K562 (cell line): Measurements from ENCODE around the gene CXorf65. TPM values are rescaled to one million over a fixed set of nuclear protein-coding genes. Genes with fewer than 3 reads are reported as not detected.

Experiments used
- ATAC-seq: fragments of 200-7000 bp; cut with Tn5 transposase; 3 replicates; pipeline ENCODE4 v1.9.1; 2020; ENCODE audit warnings: moderate library complexity
- BruUV-seq: library from RNA; stranded (reverse); fragments of 400-500 nt; replicated peaks from 2 replicates; lab custom pipeline; 2021; lab: Mats Ljungman, UMichigan
- CTCF ChIA-PET: fragments of 300-600 bp; formaldehyde crosslinking; extraction: SDS; loops from one replicate; lab custom pipeline; 2021; ENCODE audit warnings: low intra/inter-chr PET ratio; lab: Yijun Ruan, JAX
- POLR2A ChIA-PET: fragments of 300-600, 350-650 bp; sonication (Branson Sonifier 250); formaldehyde crosslinking; extraction: SDS; loops from one replicate; lab custom pipeline; 2021; ENCODE audit warnings: antibody characterized with exemption, inconsistent platforms; lab: Yijun Ruan, JAX
- DNase-seq, 4 experiments: peaks; one replicate each; pipeline versions ENCODE4 v3.0.0 to v3.0.0-alpha.2; 2011 to 2018; ENCODE audit warnings: low spot score in 3 of 4, mixed read lengths in 3 of 4; ENCODE audit errors: extremely low read depth in 1 of 4
- FAIRE-seq: peaks from 2 replicates; lab custom pipeline; 2011; peaks lifted over from hg19 to GRCh38; lab: Jason Lieb, UNC
- H2AFZ ChIP-seq: 2 replicates; pipeline ENCODE4 v1.6.0; 2011; ENCODE audit warnings: low read depth, low read length, control low read depth, inconsistent platforms
- H3K27ac ChIP-seq: fragments of 200-600 bp; 3 replicates; pipeline ENCODE4 v1.8.0; 2011; ENCODE audit warnings: low read depth, mild to moderate bottlenecking, control low read depth, inconsistent platforms, low read length, moderate library complexity, mixed read lengths; ENCODE audit errors: extremely low read depth
- H3K27me3 ChIP-seq, 2 experiments: fragments of 300-600 bp in 1 of 2; 2 replicates in 1 of 2; 3 replicates in 1 of 2; pipeline versions ENCODE4 v1.6.0 to v1.8.0; 2011; ENCODE audit warnings: inconsistent platforms in 2 of 2, low read length in 2 of 2, mild to moderate bottlenecking in 1 of 2, mixed read lengths in 1 of 2, moderate library complexity in 1 of 2; ENCODE audit not compliant: control insufficient read depth in 2 of 2, insufficient read depth in 2 of 2
- H3K36me3 ChIP-seq: fragments of 300-600 bp; 3 replicates; pipeline ENCODE4 v1.8.0; 2011; ENCODE audit warnings: mild to moderate bottlenecking, low read length, inconsistent platforms; ENCODE audit not compliant: control insufficient read depth, insufficient read depth
- H3K4me1 ChIP-seq, 2 experiments: fragments of 200-600 bp in 1 of 2; replicated peaks in 1 of 2; 2 replicates in 1 of 2; 3 replicates in 1 of 2; pipeline versions ENCODE4 v1.5.1 to v1.8.0; 2011; ENCODE audit warnings: inconsistent platforms in 2 of 2, low read length in 2 of 2, mild to moderate bottlenecking in 1 of 2, mixed read lengths in 1 of 2, moderate library complexity in 1 of 2; ENCODE audit not compliant: control insufficient read depth in 2 of 2, insufficient read depth in 2 of 2
- H3K4me2 ChIP-seq: 2 replicates; pipeline ENCODE4 v1.6.1; 2011; ENCODE audit warnings: low read length, control low read depth, inconsistent platforms, mixed read lengths; ENCODE audit not compliant: insufficient read depth
- H3K4me3 ChIP-seq: fragments of 200-600 bp; sonication (generic), shearing (Covaris generic); 2 replicates; pipeline ENCODE4 v1.5.1; 2016; ENCODE audit warnings: control low read depth, inconsistent platforms
- H3K79me2 ChIP-seq: fragments of 200-600 bp; 3 replicates; pipeline ENCODE4 v1.8.0; 2011; ENCODE audit warnings: low read length, inconsistent platforms; ENCODE audit not compliant: control insufficient read depth, insufficient read depth
- H3K9ac ChIP-seq, 2 experiments: 2 replicates each; pipeline versions ENCODE4 v1.6.0 to v1.6.1; 2011; ENCODE audit warnings: low read depth in 2 of 2, low read length in 2 of 2, control low read depth in 1 of 2, inconsistent platforms in 1 of 2, mild to moderate bottlenecking in 1 of 2, mixed read lengths in 1 of 2; ENCODE audit not compliant: insufficient read depth in 1 of 2
- H3K9me1 ChIP-seq: one replicate; pipeline ENCODE4 v1.6.0; 2011; ENCODE audit warnings: inconsistent platforms, mild to moderate bottlenecking, low read length, moderate library complexity; ENCODE audit not compliant: control insufficient read depth, insufficient read depth
- H3K9me3 ChIP-seq: replicated peaks from 2 replicates; pipeline ENCODE4 v1.5.1; 2011; ENCODE audit warnings: low read depth, low read length, inconsistent platforms; ENCODE audit not compliant: control insufficient read depth, insufficient read depth
- H4K20me1 ChIP-seq: replicated peaks from 2 replicates; pipeline ENCODE4 v1.6.1; 2011; ENCODE audit warnings: low read length, inconsistent platforms, mixed read lengths; ENCODE audit not compliant: control insufficient read depth, insufficient read depth
- CTBP1 ChIP-seq: fragments of 450-650 bp; IDR thresholded peaks from 2 replicates; pipeline ENCODE4 v1.6.1; 2016; ENCODE audit warnings: borderline replicate concordance
- FOSL1 ChIP-seq: fragments of 200-800 bp; sonication (Bioruptor generic); conservative IDR thresholded peaks from 2 replicates; pipeline ENCODE4 v1.6.1; 2016; ENCODE audit warnings: missing genetic modification characterization, missing compliant biosample characterization
- KDM5B ChIP-seq: fragments of 200-600 bp; sonication (generic); IDR thresholded peaks from 2 replicates; pipeline ENCODE4 v1.6.1; 2012; ENCODE audit warnings: low read depth, mild to moderate bottlenecking, moderate library complexity, low read length, control low read depth, inconsistent platforms; ENCODE audit not compliant: insufficient replicate concordance
- MTA2 ChIP-seq: fragments of 450-650 bp; IDR thresholded peaks from 2 replicates; pipeline ENCODE4 v1.6.1; 2016; ENCODE audit warnings: low read depth
- NELFE ChIP-seq: IDR thresholded peaks from 2 replicates; pipeline ENCODE4 v1.6.1; 2011; ENCODE audit warnings: mild to moderate bottlenecking; ENCODE audit not compliant: insufficient read depth, insufficient read length
- NR2F6 ChIP-seq: fragments of 450-650 bp; formaldehyde crosslinking; IDR thresholded peaks from 2 replicates; pipeline ENCODE4 v1.4.0; 2020; ENCODE audit warnings: mild to moderate bottlenecking
- RBBP5 ChIP-seq: fragments of 200-600 bp; sonication (generic); IDR thresholded peaks from 2 replicates; pipeline ENCODE4 v1.6.1; 2012; ENCODE audit warnings: borderline replicate concordance, mild to moderate bottlenecking, low read length, control low read depth, inconsistent platforms; ENCODE audit not compliant: insufficient read depth, poor library complexity, severe bottlenecking
- ZNF165 ChIP-seq: fragments of 250-450 bp; sonication (Bioruptor Pico); IDR thresholded peaks from 2 replicates; pipeline ENCODE4 v1.4.0; 2020; ENCODE audit warnings: borderline replicate concordance
- ZNF175 ChIP-seq: fragments of 200-800 bp; sonication (Bioruptor generic); IDR thresholded peaks from 2 replicates; pipeline ENCODE4 v1.6.1; 2016; ENCODE audit warnings: low read depth, mild to moderate bottlenecking, missing genetic modification characterization, missing compliant biosample characterization
- ZSCAN32 ChIP-seq: fragments of 450-650 bp; formaldehyde crosslinking; IDR thresholded peaks from 2 replicates; pipeline ENCODE4 v1.4.0; 2020; ENCODE audit warnings: mild to moderate bottlenecking, moderate library complexity
- WGBS: fragments of 100-300 bp; shearing (Covaris generic); methylation state at CpG from one replicate; pipeline ENCODE4 v1.1.6; 2016; ENCODE audit warnings: low coverage, mixed read lengths; ENCODE audit not compliant: insufficient coverage; ENCODE audit errors: missing lambda C conversion rate; 5-methylcytosine and 5-hydroxymethylcytosine counted together
- in situ Hi-C: fragments of 300-500 bp; cut with MboI; formaldehyde crosslinking; loops from 4 replicates; pipeline ENCODE4 v1.15.0; 2018; ENCODE audit warnings: inconsistent platforms, mixed read lengths
- intact Hi-C: fragments of 100-400 bp; cut with micrococcal nuclease; formaldehyde crosslinking; loops from 2 replicates; pipeline ENCODE4 v1.14.2; 2022
- polyA plus RNA-seq, 8 experiments: library from polyadenylated mRNA; depleted of rRNA in 4 of 8; stranded (reverse) in 5 of 8; unstranded in 3 of 8; fragments of >200 nt; fragmentation: Nextera tagmentation in 2 of 8; fragmentation: Illumina TruSeq in 1 of 8; extraction: Ambion mirVana in 2 of 8; extraction: Trizol in 1 of 8; gene quantifications; 2 replicates each; pipeline versions ENCODE4 v1.2.1 to v1.2.3, GENCODE V29; 2011 to 2014; ENCODE audit warnings: inconsistent platforms in 1 of 8, missing spikeins in 1 of 8
- total RNA-seq, 7 experiments: library from RNA; depleted of rRNA in 6 of 7; stranded (reverse); fragments of >200 nt in 6 of 7; fragmentation: Illumina TruSeq in 2 of 7; extraction: Trizol in 2 of 7; gene quantifications; 2 replicates each; pipeline versions ENCODE4 v1.2.1 to v1.2.3, GENCODE V29; 2011 to 2021; ENCODE audit warnings: low replicate concordance in 1 of 7
- TF ChIP-seq, protein P1 (sequence below): fragments of 450-650 bp; IDR thresholded peaks from 2 replicates; pipeline ENCODE4 v1.7.0; 2016; ENCODE audit warnings: borderline replicate concordance
- TF ChIP-seq, protein P2 (sequence below): IDR thresholded peaks from 3 replicates; pipeline ENCODE4 v1.6.1; 2011; ENCODE audit warnings: borderline replicate concordance, mild to moderate bottlenecking, moderate library complexity; ENCODE audit not compliant: insufficient read length; ENCODE audit errors: extremely low read depth
- TF ChIP-seq, protein P3 (sequence below): sonication (generic); formaldehyde crosslinking; IDR thresholded peaks from 2 replicates; pipeline ENCODE4 v1.8.0; 2022; ENCODE audit warnings: missing genetic modification reagents, mild to moderate bottlenecking, borderline replicate concordance

Gene CXorf65
- total and polyA plus RNA-seq, 9 of the 15 experiments (the other 6 are each of a cell fraction or from before 2014, with no cell fraction given): 1.4 to 8.4 (median 2.9) TPM

- Histone ChIP-seq H2AFZ (peak within 1 kb of the TSS; percentile 100), H3K4me2 (peak within 1 kb of the TSS; percentile 97), H4K20me1 (no peaks in the 10 kb centered on the region; the same call in 1 of the 2 replicates), H3K79me2 (peaks cover 25% of the 10 kb centered on the region), H3K4me1 (peaks cover 0 to 4% of the 10 kb centered on the region in 2 experiments; a peak in 2 of 5 replicates), H3K9me3 (no peaks in the 10 kb centered on the region), H3K4me3 (peak within 1 kb of the TSS; percentile 82), H3K27ac (peak within 1 kb of the TSS; percentile 75), H3K9me1 (no peaks in the 10 kb centered on the region), H3K27me3 (no peaks in the 10 kb centered on the region), H3K36me3 (peaks cover 5% of the 10 kb centered on the region), H3K9ac (peak within 1 kb of the TSS; percentile 79 to 89)
- ChIA-PET CTCF (no interaction called here), POLR2A (interaction anchor here (0.9 to 1.1 kb wide), 3 partner anchors 10 to 114 kb away, joined by 3 to 4 read pairs (median 3); no protein-coding TSS in a partner anchor)
- intact Hi-C loops: no loop called here
- FAIRE-seq (peak; percentile 88), DNase-seq (peak; percentile 76 to 94 (median 84)), ATAC-seq (peak; percentile 97)
- in situ Hi-C loops: no loop called here
- 1% methylated on average over 41 of the region's 73 CpGs for WGBS
- no TSS peak for BruUV-seq
- peak; percentile 89 for TF ChIP-seq FOSL1 (tag)
- TF ChIP-seq, protein P1, sequence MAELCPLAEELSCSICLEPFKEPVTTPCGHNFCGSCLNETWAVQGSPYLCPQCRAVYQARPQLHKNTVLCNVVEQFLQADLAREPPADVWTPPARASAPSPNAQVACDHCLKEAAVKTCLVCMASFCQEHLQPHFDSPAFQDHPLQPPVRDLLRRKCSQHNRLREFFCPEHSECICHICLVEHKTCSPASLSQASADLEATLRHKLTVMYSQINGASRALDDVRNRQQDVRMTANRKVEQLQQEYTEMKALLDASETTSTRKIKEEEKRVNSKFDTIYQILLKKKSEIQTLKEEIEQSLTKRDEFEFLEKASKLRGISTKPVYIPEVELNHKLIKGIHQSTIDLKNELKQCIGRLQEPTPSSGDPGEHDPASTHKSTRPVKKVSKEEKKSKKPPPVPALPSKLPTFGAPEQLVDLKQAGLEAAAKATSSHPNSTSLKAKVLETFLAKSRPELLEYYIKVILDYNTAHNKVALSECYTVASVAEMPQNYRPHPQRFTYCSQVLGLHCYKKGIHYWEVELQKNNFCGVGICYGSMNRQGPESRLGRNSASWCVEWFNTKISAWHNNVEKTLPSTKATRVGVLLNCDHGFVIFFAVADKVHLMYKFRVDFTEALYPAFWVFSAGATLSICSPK: no peak
- TF ChIP-seq, protein P2, sequence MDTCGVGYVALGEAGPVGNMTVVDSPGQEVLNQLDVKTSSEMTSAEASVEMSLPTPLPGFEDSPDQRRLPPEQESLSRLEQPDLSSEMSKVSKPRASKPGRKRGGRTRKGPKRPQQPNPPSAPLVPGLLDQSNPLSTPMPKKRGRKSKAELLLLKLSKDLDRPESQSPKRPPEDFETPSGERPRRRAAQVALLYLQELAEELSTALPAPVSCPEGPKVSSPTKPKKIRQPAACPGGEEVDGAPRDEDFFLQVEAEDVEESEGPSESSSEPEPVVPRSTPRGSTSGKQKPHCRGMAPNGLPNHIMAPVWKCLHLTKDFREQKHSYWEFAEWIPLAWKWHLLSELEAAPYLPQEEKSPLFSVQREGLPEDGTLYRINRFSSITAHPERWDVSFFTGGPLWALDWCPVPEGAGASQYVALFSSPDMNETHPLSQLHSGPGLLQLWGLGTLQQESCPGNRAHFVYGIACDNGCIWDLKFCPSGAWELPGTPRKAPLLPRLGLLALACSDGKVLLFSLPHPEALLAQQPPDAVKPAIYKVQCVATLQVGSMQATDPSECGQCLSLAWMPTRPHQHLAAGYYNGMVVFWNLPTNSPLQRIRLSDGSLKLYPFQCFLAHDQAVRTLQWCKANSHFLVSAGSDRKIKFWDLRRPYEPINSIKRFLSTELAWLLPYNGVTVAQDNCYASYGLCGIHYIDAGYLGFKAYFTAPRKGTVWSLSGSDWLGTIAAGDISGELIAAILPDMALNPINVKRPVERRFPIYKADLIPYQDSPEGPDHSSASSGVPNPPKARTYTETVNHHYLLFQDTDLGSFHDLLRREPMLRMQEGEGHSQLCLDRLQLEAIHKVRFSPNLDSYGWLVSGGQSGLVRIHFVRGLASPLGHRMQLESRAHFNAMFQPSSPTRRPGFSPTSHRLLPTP: no peak
- TF ChIP-seq KDM5B: no peak
- TF ChIP-seq NR2F6 (CRISPR knock-in tag): no peak
- TF ChIP-seq ZNF175 (CRISPR knock-in tag): peak; percentile 90
- TF ChIP-seq ZNF165 (CRISPR knock-in tag): no peak
- TF ChIP-seq, protein P3, sequence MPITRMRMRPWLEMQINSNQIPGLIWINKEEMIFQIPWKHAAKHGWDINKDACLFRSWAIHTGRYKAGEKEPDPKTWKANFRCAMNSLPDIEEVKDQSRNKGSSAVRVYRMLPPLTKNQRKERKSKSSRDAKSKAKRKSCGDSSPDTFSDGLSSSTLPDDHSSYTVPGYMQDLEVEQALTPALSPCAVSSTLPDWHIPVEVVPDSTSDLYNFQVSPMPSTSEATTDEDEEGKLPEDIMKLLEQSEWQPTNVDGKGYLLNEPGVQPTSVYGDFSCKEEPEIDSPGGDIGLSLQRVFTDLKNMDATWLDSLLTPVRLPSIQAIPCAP (CRISPR knock-in tag): no peak
- peak; percentile 26 for TF ChIP-seq RBBP5
- no peak for TF ChIP-seq NELFE
- TF ChIP-seq MTA2: no peak
- no peak for TF ChIP-seq ZSCAN32
- peak; percentile 71 for TF ChIP-seq CTBP1
These were observed 38.3 kb downstream of the CXorf65 start, which contains the start of gene SNX12 for GRCh38 chrX:71068044-71068918. TSS of gene SNX12 (minus strand) at chrX:71068334. CDS start at chrX:71068306, 28 bp downstream.
